Ovary (tissue), 9 donors: ENCODE results near the gene SLC22A23. TPM values are rescaled to one million over a fixed set of nuclear protein-coding genes. Genes with fewer than 3 reads are reported as not detected.

ENCODE experiments used
- DNase-seq, 5 donors: peaks; one replicate each; pipeline ENCODE4 v3.0.0-alpha.2; 2019 to 2020
- H3K27ac ChIP-seq, 2 donors: fragments of 200-600 bp; one replicate each; pipeline versions ENCODE4 v1.5.1 to v1.8.0; 2019 to 2022
- H3K27me3 ChIP-seq: fragments of 200-600 bp; one replicate; pipeline ENCODE4 v1.8.0; 2022
- H3K36me3 ChIP-seq: fragments of 200-600 bp; sonication (generic); one replicate; pipeline ENCODE4 v1.5.1; 2019
- H3K4me1 ChIP-seq: one replicate; pipeline ENCODE4 v1.8.1; 2013; ENCODE audit warnings: mild to moderate bottlenecking, moderate library complexity; ENCODE audit not compliant: insufficient read depth
- H3K4me3 ChIP-seq: fragments of 200-600 bp; sonication (generic); one replicate; pipeline ENCODE4 v1.5.1; 2017
- H3K9me3 ChIP-seq, 2 donors: fragments of 200-600 bp in 1 of 2; sonication (generic) in 1 of 2; one replicate each; pipeline versions ENCODE4 v1.5.1 to v1.8.1; 2013 to 2019; ENCODE audit warnings: mild to moderate bottlenecking in 1 of 2, moderate library complexity in 1 of 2
- CTCF ChIP-seq, 3 donors: fragments of 450-650 bp in 2 of 3; fragments of 200-600 bp in 1 of 3; IDR thresholded peaks; one replicate each; pipeline versions ENCODE4 v1.5.1 to v1.8.0; 2016 to 2022; ENCODE audit warnings: antibody characterized with exemption in 3 of 3, mild to moderate bottlenecking in 1 of 3
- EP300 ChIP-seq: sonication (generic); formaldehyde crosslinking; IDR thresholded peaks from one replicate; pipeline ENCODE4 v1.6.1; 2017; ENCODE audit warnings: antibody characterized with exemption
- POLR2A ChIP-seq: fragments of 450-650 bp; IDR thresholded peaks from one replicate; pipeline ENCODE4 v1.6.1; 2017; ENCODE audit warnings: antibody characterized with exemption, mild to moderate bottlenecking, moderate library complexity
- WGBS, 3 donors: extraction: QIAGEN DNeasy Blood & Tissue Kit in 1 of 3; methylation state at CpG; one replicate each; pipeline versions ENCODE4 v1.1.5 to v1.1.7; 2013 to 2017; 5-methylcytosine and 5-hydroxymethylcytosine counted together
- intact Hi-C, 4 donors: fragments of 100-400 bp; cut with DNase I; formaldehyde crosslinking; loops; one replicate each; pipeline versions ENCODE4 v1.11.0 to v1.15.1; 2022 to 2023
- polyA plus RNA-seq, 2 donors: library from polyadenylated mRNA; stranded (reverse); fragments of 200-250 nt in 1 of 2; fragments of 350-450 nt in 1 of 2; fragmentation: Illumina TruSeq in 1 of 2; extraction: RNeasy Lipid Tissue Mini Kit (QIAGEN cat#74804) in 1 of 2; gene quantifications; one replicate each; pipeline ENCODE4 v1.2.3, GENCODE V29; 2013 to 2014
- total RNA-seq, 7 donors: library from RNA; depleted of rRNA in 2 of 7; stranded (reverse); fragments of >200 nt in 2 of 7; fragmentation: NEBNext Ultra II Directional in 3 of 7; extraction: Animal tissue kit (Norgen Biotek cat#: 25700) in 3 of 7; gene quantifications; one replicate each; pipeline versions ENCODE4 v1.1.0 to v1.2.4, GENCODE V29; 2016 to 2023
- donor health status: DM: no; HTN: no; CAD: no; lungs with moderate emphysema.
- donor health status: DM: no; HTN: no; CAD: no.
- donor health status: Bipolar disorder and iron deficiency.
- donor health status: DM: yes; HTN: yes; CAD: no.
- donor health status: DM: no; HTN: no; CAD: no.
- donor health status: DM: yes; HTN: yes; CAD: no.

SLC22A23 gene
- total and polyA plus RNA-seq, 9 donors: 2.3 to 31.0 (median 5.2) TPM

- no peak for DNase-seq
- H3K27ac ChIP-seq: no peak overlapping the region
- H3K36me3 ChIP-seq: no peaks in the 10 kb centered on the region
- H3K9me3 ChIP-seq: no peaks in the 10 kb centered on the region
- intact Hi-C loops: loop anchor here (5.0 to 10.0 kb wide), 6 partner anchors 174 to 278 kb away; no protein-coding TSS in a partner anchor
- WGBS, 3 donors: 57 to 69% (median 65%) methylated on average over 6 of the region's 6 CpGs
- H3K4me3 ChIP-seq: no peak overlapping the region
- H3K4me1 ChIP-seq: peaks cover 8% of the 10 kb centered on the region
- no peaks in the 10 kb centered on the region for H3K27me3 ChIP-seq
- no peak for TF ChIP-seq CTCF (IDR thresholded peaks at IDR 0.05)
- no peak for TF ChIP-seq EP300
- TF ChIP-seq POLR2A: no peak
Measured at GRCh38 chr6:3458706-3459421, 2.0 kb upstream of the SLC22A23 start.

- 9 to 16% (median 15%) methylated on average over 29 of the region's 29 CpGs for WGBS, 3 donors
- TF ChIP-seq EP300 (no peak), CTCF (IDR thresholded peaks at IDR 0.05) (no peak), POLR2A (no peak)
- Histone ChIP-seq H3K4me3 (peak overlapping the region; percentile 49), H3K36me3 (no peaks in the 10 kb centered on the region), H3K27me3 (no peaks in the 10 kb centered on the region), H3K27ac (peak overlapping the region; percentile 41 to 56), H3K4me1 (peaks cover 8% of the 10 kb centered on the region), H3K9me3 (no peaks in the 10 kb centered on the region)
- intact Hi-C loops: loop anchor here (5.0 to 10.0 kb wide), 6 partner anchors 173 to 279 kb away; no protein-coding TSS in a partner anchor
- DNase-seq: peak in 3 of 5 donors; percentile 14 to 41 (median 21)
Measured at GRCh38 chr6:3457710-3458602, 1.1 kb upstream of the SLC22A23 start.

GRCh38 chr6:3456395-3456897, 404 bp downstream of the SLC22A23 start:
- DNase-seq: no peak
- H3K9me3 ChIP-seq: no peaks in the 10 kb centered on the region
- H3K27ac ChIP-seq: no peak overlapping the region
- intact Hi-C loops: loop anchor here (5.0 to 10.0 kb wide), 6 partner anchors 172 to 281 kb away; no protein-coding TSS in a partner anchor
- no peaks in the 10 kb centered on the region for H3K36me3 ChIP-seq
- H3K27me3 ChIP-seq: no peaks in the 10 kb centered on the region
- H3K4me1 ChIP-seq: peaks cover 8% of the 10 kb centered on the region
- peak overlapping the region; percentile 49 for H3K4me3 ChIP-seq
- no peak for TF ChIP-seq POLR2A
- 0 to 1% (median 0%) methylated on average over 18 to 85 of the region's 89 CpGs for WGBS, 3 donors

- DNase-seq: peak in 3 of 5 donors; percentile 30 to 47 (median 44)
- WGBS, 3 donors: 1 to 2% (median 2%) methylated on average over 48 to 58 of the region's 58 CpGs
- Histone ChIP-seq H3K27ac (no peak overlapping the region), H3K36me3 (no peaks in the 10 kb centered on the region), H3K27me3 (no peaks in the 10 kb centered on the region), H3K4me3 (peak overlapping the region; percentile 49), H3K9me3 (no peaks in the 10 kb centered on the region), H3K4me1 (peaks cover 8% of the 10 kb centered on the region)
- TF ChIP-seq POLR2A (no peak), CTCF (IDR thresholded peaks at IDR 0.05) (no peak), EP300 (no peak)
- intact Hi-C loops: loop anchor here (5.0 to 10.0 kb wide), 6 partner anchors 171 to 282 kb away; no protein-coding TSS in a partner anchor
Measured at GRCh38 chr6:3455569-3456394, 1.1 kb downstream of the SLC22A23 start.
